Stimulated activated CD4-positive, alpha-beta T cell treated with anti-CD3 and anti-CD28 coated beads, Interleukin-15, amount 100 ng/mL, for 24 hours (primary cell): ENCODE measurements around the gene CKS2.

Experiments used
- DNase-seq: peaks from one replicate; pipeline ENCODE4 v3.0.0-alpha.2; 2020

CKS2 gene

GRCh38 chr9:89351584-89352300, 40.7 kb downstream of the CKS2 start:
- no peak for DNase-seq

DNA sequence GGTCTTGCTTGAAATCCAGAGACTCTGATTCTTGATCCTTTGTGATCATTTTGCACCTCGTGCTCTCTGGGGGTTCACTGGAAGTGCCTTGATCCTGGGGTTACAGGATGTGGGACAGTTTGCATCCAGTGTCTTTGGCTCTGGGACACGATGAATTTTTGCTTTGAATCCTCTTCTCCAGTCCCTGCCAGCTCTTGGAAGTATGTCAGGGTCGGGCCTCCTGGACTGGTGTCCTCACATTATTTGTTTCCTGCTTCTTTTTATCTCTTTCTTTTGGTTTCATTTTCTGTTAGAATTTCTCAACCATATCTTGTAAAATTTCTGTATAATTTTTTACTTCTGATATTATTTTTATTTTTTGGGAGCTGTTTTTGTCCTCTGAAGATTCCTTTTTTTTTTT, 41.5 kb downstream of the CKS2 start:
- no peak for DNase-seq

GRCh38 chr9:89352874-89353649, 42.1 kb downstream of the CKS2 start:
- DNase-seq, result no peak

GRCh38 chr9:89353989-89354388, 43.0 kb downstream of the CKS2 start:
- no peak for DNase-seq

DNA sequence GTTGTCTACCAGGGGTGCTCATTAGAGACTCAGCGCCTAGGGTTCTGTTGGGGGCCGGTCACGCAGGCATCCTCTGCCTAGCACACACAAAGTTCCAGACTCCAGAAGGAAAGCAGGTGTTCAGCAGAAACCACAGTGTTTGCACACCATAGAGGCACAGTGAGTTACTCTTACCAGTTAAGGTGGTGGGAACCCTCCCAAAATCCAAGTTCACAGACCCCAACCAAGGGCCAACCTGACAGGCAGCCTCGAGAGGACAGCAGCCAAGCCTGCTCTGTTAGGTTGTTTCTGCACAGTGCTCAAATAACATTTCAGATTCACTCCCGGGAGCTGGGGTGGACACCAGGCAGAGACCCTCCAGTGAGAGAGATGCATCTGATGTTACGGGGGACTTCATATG, 43.5 kb downstream of the CKS2 start:
- no peak for DNase-seq

DNA sequence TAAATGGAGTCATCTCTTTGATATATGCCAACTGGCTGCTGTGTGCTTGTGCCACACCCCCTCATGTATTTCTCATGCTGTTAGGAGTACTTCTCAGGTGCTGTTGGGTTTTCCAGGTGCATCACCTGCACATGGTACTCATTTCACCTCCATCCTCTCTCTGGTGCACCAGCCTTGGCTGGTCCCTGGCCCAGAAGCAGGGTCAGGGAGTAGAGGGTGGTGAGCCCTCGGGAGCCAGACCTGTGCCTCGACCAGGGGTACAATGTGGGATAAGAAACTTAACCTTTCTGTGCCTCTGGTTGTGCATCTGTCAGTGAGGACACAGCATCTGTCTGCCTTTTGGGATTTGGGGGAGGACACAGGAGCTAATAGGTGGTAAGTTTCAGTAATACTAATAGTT, 45.8 kb downstream of the CKS2 start:
- DNase-seq, result no peak

- DNase-seq, result no peak
Observed at GRCh38 chr9:89357331-89358197, 46.6 kb downstream of the CKS2 start.

- no peak for DNase-seq
Observed at GRCh38 chr9:89358376-89358916, 47.5 kb downstream of the CKS2 start.

DNA sequence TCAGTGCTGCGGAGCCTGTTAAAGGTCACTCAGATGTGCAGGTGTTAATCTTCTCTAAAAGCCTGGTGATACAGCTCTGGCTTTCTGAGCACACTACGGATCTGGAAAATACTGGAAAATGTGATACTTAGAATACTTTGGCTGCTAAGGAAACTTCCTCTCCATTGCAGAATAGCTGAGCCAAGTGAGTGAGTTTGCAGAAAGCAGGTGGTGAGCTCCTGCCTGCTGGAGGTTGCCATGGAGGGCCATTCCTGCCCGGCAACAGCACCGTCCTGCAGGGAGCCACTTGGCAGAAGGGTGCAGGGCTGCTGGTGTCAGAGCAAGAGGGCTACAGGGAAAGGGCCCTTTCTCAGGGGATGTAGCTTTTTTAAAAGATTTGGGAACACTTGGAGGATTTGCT, 48.0 kb downstream of the CKS2 start:
- no peak for DNase-seq

GRCh38 chr9:89359751-89360261, 48.8 kb downstream of the CKS2 start:
- no peak for DNase-seq

DNA sequence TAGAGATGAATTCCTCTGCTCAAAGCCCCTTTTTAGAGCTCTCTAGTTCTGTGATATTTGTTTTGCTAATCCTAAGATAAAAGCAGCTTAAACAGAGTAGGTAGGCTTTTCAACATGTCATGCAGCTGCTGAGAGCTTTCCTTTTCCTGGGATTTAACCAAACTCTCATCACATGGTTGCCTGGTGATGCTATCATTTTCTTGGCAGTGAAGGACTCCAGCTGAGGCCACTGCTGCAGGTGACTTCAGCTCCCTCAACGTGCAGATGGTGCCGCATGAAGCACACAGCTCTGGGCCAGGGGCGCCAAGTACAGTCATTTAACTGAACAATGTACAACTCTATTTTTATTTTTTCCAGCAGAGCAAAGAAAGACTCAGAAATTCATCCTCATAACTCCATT, 49.5 kb downstream of the CKS2 start:
- DNase-seq, result no peak

- no peak for DNase-seq
Observed at GRCh38 chr9:89361031-89361430, 50.0 kb downstream of the CKS2 start.

DNA sequence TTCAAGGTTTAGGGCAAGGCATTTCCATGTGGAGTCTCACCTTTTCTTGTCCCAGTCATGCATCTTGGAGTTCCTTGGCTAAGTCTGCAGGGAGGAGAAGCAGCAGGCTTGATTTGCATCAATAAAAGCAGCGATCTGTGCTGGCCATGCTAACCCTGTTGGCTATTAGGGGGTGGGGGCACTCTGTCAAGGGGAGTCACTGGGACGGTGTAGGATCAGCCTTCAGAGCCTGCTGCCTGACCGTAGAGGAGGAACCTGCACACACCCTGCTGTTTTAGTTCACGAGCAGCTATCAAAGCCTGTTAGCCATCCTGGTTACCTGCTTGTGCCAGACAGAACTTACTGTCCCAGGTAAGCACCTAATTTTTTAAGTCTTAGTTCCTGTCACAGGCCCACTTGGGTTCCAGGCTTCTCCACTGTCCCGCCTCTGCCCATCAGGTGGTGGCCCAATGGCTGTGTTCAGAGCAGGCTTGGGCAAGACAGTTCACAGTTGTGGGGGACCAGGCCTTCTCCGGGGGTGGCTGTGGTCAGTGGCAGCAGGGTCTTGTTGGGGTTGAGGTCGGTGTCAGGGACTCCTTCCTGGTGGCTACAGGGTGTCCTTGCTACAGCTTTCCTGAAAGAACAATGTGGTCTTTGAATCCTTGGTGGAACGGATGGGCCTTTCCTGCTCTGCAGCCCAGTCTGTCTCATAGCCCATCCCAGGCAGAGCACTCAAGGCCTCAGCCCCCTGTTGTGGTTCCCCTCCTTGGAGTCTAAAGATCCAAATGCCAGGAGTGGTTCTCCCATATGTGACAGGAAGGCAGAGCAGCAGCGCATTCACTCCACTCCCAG, 51.0 kb downstream of the CKS2 start:
- DNase-seq, result no peak

DNA sequence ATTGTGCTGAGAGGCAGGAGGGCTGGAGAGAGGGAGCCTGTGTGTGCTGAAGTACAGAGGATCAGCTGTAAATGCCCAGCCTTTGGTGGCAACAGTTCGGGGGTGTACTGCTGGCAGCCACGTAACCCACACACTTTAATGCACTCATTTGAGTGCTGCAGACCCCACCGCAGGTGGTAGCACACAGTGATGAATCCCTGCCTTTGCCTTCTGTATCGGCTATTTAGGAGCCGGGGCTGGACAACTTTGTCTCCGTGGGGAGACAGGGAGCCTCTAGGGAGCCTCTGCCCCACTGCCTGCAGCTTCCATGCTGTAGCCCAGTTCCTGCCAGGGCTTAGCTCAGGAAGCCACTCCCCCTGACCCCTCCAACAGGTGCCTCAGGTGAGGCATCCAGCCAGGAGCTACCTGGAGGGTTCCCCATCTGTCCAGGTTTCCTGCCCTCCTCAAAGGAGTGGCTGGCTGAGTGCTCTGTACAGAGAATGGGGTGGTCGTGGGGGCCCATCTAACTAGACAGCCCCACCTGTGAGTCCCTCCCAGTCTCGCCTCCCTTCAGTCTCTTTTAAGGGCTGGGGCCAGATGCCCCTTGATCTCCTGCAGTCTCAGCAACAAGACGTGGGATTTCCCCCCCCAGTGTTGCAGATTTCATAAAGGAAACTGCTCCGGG, 51.8 kb downstream of the CKS2 start:
- DNase-seq, result no peak

DNA sequence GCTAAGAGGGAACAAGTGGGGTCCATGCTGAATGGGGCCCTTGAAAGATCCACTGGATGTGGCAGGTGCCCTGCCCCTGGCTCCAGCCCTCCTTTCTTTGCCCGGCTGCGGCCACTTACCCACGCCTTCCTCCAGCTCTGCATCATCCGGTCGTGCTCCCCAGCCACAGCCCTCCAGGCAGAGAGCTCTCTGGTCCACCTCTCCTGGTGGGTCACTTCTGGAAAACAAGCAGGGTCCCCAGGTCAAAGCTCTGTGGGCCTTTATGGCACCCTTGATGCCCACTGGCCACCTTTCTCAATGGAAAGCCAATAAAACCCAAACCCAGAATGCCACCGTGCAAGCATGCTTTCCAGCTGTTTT, 52.3 kb downstream of the CKS2 start:
- DNase-seq, result no peak

- no peak for DNase-seq
Observed at GRCh38 chr9:89363921-89364665, 53.1 kb downstream of the CKS2 start.

- DNase-seq, result no peak
Observed at GRCh38 chr9:89364666-89365531, 53.9 kb downstream of the CKS2 start.

GRCh38 chr9:89365532-89365912, 54.5 kb downstream of the CKS2 start:
- DNase-seq, result no peak
